ENCODE results near the gene DYNLL1. TPM values are rescaled to one million over a fixed set of nuclear protein-coding genes. Genes with fewer than 3 reads are reported as not detected.
"Not testable (repeated sequence)": the region's sequence is repeated elsewhere in the genome, so short reads cannot be mapped to it uniquely, and the experiment has no call there.

DYNLL1 gene
- total and polyA plus RNA-seq, 2 experiments from 2014 or later = 310 to 868 TPM

DNA sequence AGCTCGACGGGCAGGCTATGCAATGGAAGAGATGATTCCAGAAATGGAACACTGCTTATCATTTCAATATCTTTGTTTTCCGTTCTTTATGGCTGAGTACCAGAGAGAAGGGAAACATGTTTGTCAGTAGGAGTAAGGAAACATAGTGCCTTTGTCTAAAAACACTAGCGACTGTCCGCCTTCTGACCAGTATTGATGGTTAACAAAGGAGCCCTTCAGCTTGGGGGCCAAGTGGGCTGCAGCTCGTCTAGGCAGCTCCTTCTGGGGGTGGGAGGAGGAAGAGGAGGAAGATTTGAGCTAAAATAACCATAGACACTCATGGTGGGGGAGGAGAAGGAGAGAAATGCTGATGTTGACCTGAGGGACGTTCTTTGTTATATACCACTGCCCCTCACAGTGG is 18.1 kb downstream of the DYNLL1 start (continued):
- TF ChIP-seq REST (IDR thresholded peaks at IDR 0.05; ENCODE audit: unreplicated experiment) (no peak), NANOG (IDR thresholded peaks at IDR 0.05; ENCODE audit: borderline replicate concordance) (no peak), POLR2AphosphoS5 (IDR thresholded peaks at IDR 0.05; ENCODE audit: low read depth) (no peak)

DNA sequence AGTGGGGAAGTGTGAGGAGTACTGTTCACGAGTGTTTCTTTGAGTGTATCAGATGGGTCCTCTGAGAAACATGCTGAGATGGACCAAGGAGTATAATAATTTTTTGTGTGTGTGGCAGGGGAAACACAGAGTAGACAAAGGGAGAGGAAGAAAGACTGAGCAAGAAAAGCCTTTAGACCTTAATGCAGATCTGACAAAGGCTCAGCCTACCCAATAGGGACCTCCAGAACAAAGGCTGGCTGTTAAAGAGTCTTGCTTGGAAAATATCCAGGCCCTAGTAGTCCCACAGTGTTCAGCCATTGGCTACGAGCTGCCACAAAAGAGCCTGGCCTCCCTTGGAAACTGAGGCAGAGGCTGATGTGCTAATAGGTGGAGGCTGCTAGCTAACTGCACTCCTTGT is 19.6 kb downstream of the DYNLL1 start:
- Mint-ChIP-seq H3K4me3 (no peak overlapping the region), H3K36me3 (ENCODE audit: low read depth) (peaks cover 20% of the 10 kb centered on the region), H3K9me3 (no peaks in the 10 kb centered on the region), H3K4me1 (no peaks in the 10 kb centered on the region), H3K27ac (no peak overlapping the region), H3K27me3 (ENCODE audit: insufficient read depth, low read depth, poor library complexity) (no peaks in the 10 kb centered on the region)
- Histone ChIP-seq H3K36me3 (ENCODE audit: insufficient read depth) (no peaks in the 10 kb centered on the region), H3K27ac (ENCODE audit: low read depth) (no peak overlapping the region), H3K4me1 (ENCODE audit: insufficient read depth) (no peaks in the 10 kb centered on the region), H2AFZ (no peak overlapping the region), H3K79me2 (replicated peaks; ENCODE audit: insufficient read depth) (no peaks in the 10 kb centered on the region), H3K9me2 (ENCODE audit: insufficient read depth) (no peaks in the 10 kb centered on the region), H3F3A (replicated peaks; ENCODE audit: low read depth) (no peaks in the 10 kb centered on the region), H3K4me2 (no peak overlapping the region), H3K4me3 (no peak overlapping the region), H3K27me3 (ENCODE audit: insufficient read depth) (no peaks in the 10 kb centered on the region), H4K20me1 (replicated peaks; ENCODE audit: insufficient read depth) (no peaks in the 10 kb centered on the region; the same call in 1 of the 2 replicates)
- TF ChIP-seq STAT1 (IDR thresholded peaks at IDR 0.05; ENCODE audit: unreplicated experiment) (no peak), CREB1 (CRISPR knock-in tag; IDR thresholded peaks at IDR 0.05; ENCODE audit: low read depth) (no peak), ZNF331 (CRISPR knock-in tag; IDR thresholded peaks at IDR 0.05; ENCODE audit: low read depth) (no peak), ZNF114 (CRISPR knock-in tag; IDR thresholded peaks at IDR 0.05) (no peak), POLR2AphosphoS5 (IDR thresholded peaks at IDR 0.05; ENCODE audit: low read depth) (no peak), ZNF462 (CRISPR knock-in tag; IDR thresholded peaks at IDR 0.05) (no peak)
- ATAC-seq = no peak
- DNase-seq (ENCODE audit: low spot score) = no peak

- not testable (repeated sequence) for ATAC-seq, H3K9me3 Mint-ChIP-seq
These were observed 23.4 kb downstream of the DYNLL1 start for GRCh38 chr12:120519324-120519723.

More at GRCh38 chr12:120519324-120519723, 23.4 kb downstream of the DYNLL1 start:
- not testable (repeated sequence) for H3K9me2 ChIP-seq (ENCODE audit: insufficient read depth); H3K4me3 ChIP-seq; H3K27ac ChIP-seq (ENCODE audit: low read depth); DNase-seq (ENCODE audit: low spot score); H3K4me2 ChIP-seq; H3K27me3 ChIP-seq (ENCODE audit: insufficient read depth); H2AFZ ChIP-seq; H3F3A ChIP-seq (replicated peaks; ENCODE audit: low read depth); H3K27me3 Mint-ChIP-seq (ENCODE audit: insufficient read depth, low read depth, poor library complexity); H3K4me1 Mint-ChIP-seq; H3K27ac Mint-ChIP-seq; H3K4me3 Mint-ChIP-seq; H3K36me3 ChIP-seq (ENCODE audit: insufficient read depth); H4K20me1 ChIP-seq (replicated peaks; ENCODE audit: insufficient read depth); H3K4me1 ChIP-seq (ENCODE audit: insufficient read depth); H3K79me2 ChIP-seq (replicated peaks; ENCODE audit: insufficient read depth)
- peaks cover 14% of the 10 kb centered on the region for H3K36me3 Mint-ChIP-seq (ENCODE audit: low read depth)

Data from GM23338 (cell line).